Measurements from ENCODE around the gene SDHAF2. TPM values are rescaled to one million over a fixed set of nuclear protein-coding genes. Genes with fewer than 3 reads are reported as not detected.
"Not testable (repeated sequence)": the region's sequence is repeated elsewhere in the genome, so short reads cannot be mapped to it uniquely, and the experiment has no call there.

SDHAF2 gene
- polyA plus RNA-seq, 3 donors: 22.5 to 45.2 (median 43.9) TPM

GRCh38 chr11:61468002-61468401 lies 38.1 kb downstream of the SDHAF2 start:
- no peak overlapping the region for H3K27ac ChIP-seq (ENCODE audit: low read depth, low read length)
- WGBS, 3 donors: 63 to 74% (median 73%) methylated on average over 7 of the region's 7 CpGs

GRCh38 chr11:61472282-61472681 lies 42.4 kb downstream of the SDHAF2 start:
- WGBS, 3 donors: 41 to 83% (median 57%) methylated on average over 5 of the region's 5 CpGs
- H3K27ac ChIP-seq (ENCODE audit: low read depth, low read length): peak overlapping the region; percentile 26

- H3K27ac ChIP-seq (ENCODE audit: low read depth, low read length): no peak overlapping the region
- WGBS, 3 donors: 56 to 73% (median 66%) methylated on average over 5 of the region's 5 CpGs
These were observed 42.9 kb downstream of the SDHAF2 start for GRCh38 chr11:61472868-61473267.

GRCh38 chr11:61473370-61474012 lies 43.6 kb downstream of the SDHAF2 start:
- 65 to 85% (median 79%) methylated on average over 3 of the region's 3 CpGs for WGBS, 3 donors
- peak overlapping the region; percentile 60 for H3K27ac ChIP-seq (ENCODE audit: low read depth, low read length)

GRCh38 chr11:61474013-61474643 lies 44.2 kb downstream of the SDHAF2 start:
- 57 to 90% (median 65%) methylated on average over 6 of the region's 6 CpGs for WGBS, 3 donors
- peak overlapping the region; percentile 60 for H3K27ac ChIP-seq (ENCODE audit: low read depth, low read length)

GRCh38 chr11:61475433-61475832 lies 45.5 kb downstream of the SDHAF2 start:
- no peak overlapping the region for H3K27ac ChIP-seq (ENCODE audit: low read depth, low read length)
- WGBS, 3 donors: 81 to 96% (median 82%) methylated on average over 1 of the region's 1 CpG

GRCh38 chr11:61476371-61476770 lies 46.4 kb downstream of the SDHAF2 start:
- 83 to 92% (median 91%) methylated on average over 3 of the region's 3 CpGs for WGBS, 3 donors
- no peak overlapping the region for H3K27ac ChIP-seq (ENCODE audit: low read depth, low read length)

GRCh38 chr11:61477126-61477525 lies 47.2 kb downstream of the SDHAF2 start:
- no peak overlapping the region for H3K27ac ChIP-seq (ENCODE audit: low read depth, low read length)
- WGBS, 3 donors: 41 to 50% (median 49%) methylated on average over 8 of the region's 8 CpGs

- no peak overlapping the region for H3K27ac ChIP-seq (ENCODE audit: low read depth, low read length)
These were observed 47.8 kb downstream of the SDHAF2 start for GRCh38 chr11:61477727-61478148.

GRCh38 chr11:61479360-61480058 lies 49.6 kb downstream of the SDHAF2 start:
- 78 to 90% (median 83%) methylated on average over 10 to 11 of the region's 11 CpGs for WGBS, 3 donors
- not testable (repeated sequence) for H3K27ac ChIP-seq (ENCODE audit: low read depth, low read length)

More at GRCh38 chr11:61477727-61478148, 47.8 kb downstream of the SDHAF2 start:
- 2 to 3% (median 3%) methylated on average over 18 of the region's 18 CpGs for WGBS, 3 donors

- no peak overlapping the region for H3K27ac ChIP-seq (ENCODE audit: low read depth, low read length)
- WGBS, 3 donors: 71 to 79% (median 77%) methylated on average over 15 of the region's 15 CpGs
These were observed 50.5 kb downstream of the SDHAF2 start for GRCh38 chr11:61480261-61480993.

GRCh38 chr11:61480994-61481335 lies 51.0 kb downstream of the SDHAF2 start:
- 17 to 37% (median 33%) methylated on average over 7 of the region's 7 CpGs for WGBS, 3 donors
- no peak overlapping the region for H3K27ac ChIP-seq (ENCODE audit: low read depth, low read length)

- H3K27ac ChIP-seq (ENCODE audit: low read depth, low read length): no peak overlapping the region
- 51 to 65% (median 59%) methylated on average over 7 to 10 of the region's 10 CpGs for WGBS, 3 donors
These were observed 51.9 kb downstream of the SDHAF2 start for GRCh38 chr11:61481806-61482205.

- H3K27ac ChIP-seq (ENCODE audit: low read depth, low read length): no peak overlapping the region
- WGBS, 3 donors: 36 to 50% (median 48%) methylated on average over 7 of the region's 7 CpGs
These were observed 52.6 kb downstream of the SDHAF2 start for GRCh38 chr11:61482513-61482912.

- WGBS, 3 donors: 83 to 85% (median 83%) methylated on average over 11 of the region's 11 CpGs
These were observed 54.6 kb downstream of the SDHAF2 start for GRCh38 chr11:61484541-61484940.

GRCh38 chr11:61485080-61485479 lies 55.2 kb downstream of the SDHAF2 start:
- 93 to 98% (median 97%) methylated on average over 11 of the region's 11 CpGs for WGBS, 3 donors
- no peak overlapping the region for H3K27ac ChIP-seq (ENCODE audit: low read depth, low read length)

More at GRCh38 chr11:61484541-61484940, 54.6 kb downstream of the SDHAF2 start:
- no peak overlapping the region for H3K27ac ChIP-seq (ENCODE audit: low read depth, low read length)

- 88 to 90% (median 88%) methylated on average over 6 of the region's 6 CpGs for WGBS, 3 donors
- H3K27ac ChIP-seq (ENCODE audit: low read depth, low read length): no peak overlapping the region
These were observed 56.2 kb downstream of the SDHAF2 start for GRCh38 chr11:61486011-61486620.

GRCh38 chr11:61486779-61487178 lies 56.9 kb downstream of the SDHAF2 start:
- H3K27ac ChIP-seq (ENCODE audit: low read depth, low read length): no peak overlapping the region
- 89 to 100% (median 90%) methylated on average over 3 to 5 of the region's 5 CpGs for WGBS, 3 donors

Data from adipose tissue (tissue), 3 donors.